OCI-LY1 (cell line): ENCODE results near the gene MED27.

Experiments used
- H2AFZ ChIP-seq: fragments of 200-600 bp; sonication (generic), shearing (Covaris generic); 2 replicates; pipeline ENCODE4 v1.6.0; 2014; ENCODE audit warnings: antibody characterized with exemption, mild to moderate bottlenecking, low read length
- H3F3A ChIP-seq: fragments of 200-600 bp; sonication (generic), shearing (Covaris generic); 2 replicates; pipeline ENCODE4 v1.6.0; 2014; ENCODE audit warnings: mild to moderate bottlenecking, antibody characterized with exemption, low read length, moderate library complexity; ENCODE audit not compliant: insufficient read depth
- H3K27ac ChIP-seq: fragments of 200-600 bp; sonication (generic); 2 replicates; pipeline ENCODE4 v1.5.1; 2014; ENCODE audit warnings: low read length, mixed run types, mild to moderate bottlenecking, low read depth; ENCODE audit not compliant: poor library complexity, severe bottlenecking
- H3K27me3 ChIP-seq: fragments of 200-600 bp; sonication (generic); 2 replicates; pipeline ENCODE4 v1.6.0; 2014; ENCODE audit warnings: antibody characterized with exemption, mild to moderate bottlenecking, low read length, moderate library complexity; ENCODE audit not compliant: insufficient read depth
- H3K36me3 ChIP-seq: fragments of 200-600 bp; sonication (generic); 2 replicates; pipeline ENCODE4 v1.6.1; 2014; ENCODE audit warnings: mild to moderate bottlenecking, antibody characterized with exemption, low read length, moderate library complexity, mixed read lengths; ENCODE audit not compliant: insufficient read depth
- H3K4me1 ChIP-seq: fragments of 200-600 bp; sonication (generic); 2 replicates; pipeline ENCODE4 v1.5.1; 2014; ENCODE audit warnings: mild to moderate bottlenecking, low read length, moderate library complexity; ENCODE audit not compliant: insufficient read depth, severe bottlenecking
- H3K4me2 ChIP-seq: fragments of 200-600 bp; sonication (generic), shearing (Covaris generic); 2 replicates; pipeline ENCODE4 v1.6.1; 2014; ENCODE audit warnings: low read length
- H3K4me3 ChIP-seq: fragments of 200-600 bp; sonication (generic); 2 replicates; pipeline ENCODE4 v1.5.1; 2014; ENCODE audit warnings: low read length, low read depth, mild to moderate bottlenecking, mixed read lengths; ENCODE audit not compliant: poor library complexity, severe bottlenecking
- H3K79me2 ChIP-seq: fragments of 200-600 bp; shearing (Covaris generic); 2 replicates; pipeline ENCODE4 v1.6.1; 2016; ENCODE audit warnings: mixed run types, low read length, mixed read lengths; ENCODE audit not compliant: insufficient read depth
- H3K9ac ChIP-seq: fragments of 200-600 bp; sonication (generic), shearing (Covaris generic); 2 replicates; pipeline ENCODE4 v1.6.1; 2014; ENCODE audit warnings: mild to moderate bottlenecking, low read length, mixed read lengths
- H3K9me2 ChIP-seq: fragments of 200-600 bp; sonication (generic), shearing (Covaris generic); 2 replicates; pipeline ENCODE4 v1.6.1; 2014; ENCODE audit warnings: low read depth, mild to moderate bottlenecking, low read length, mixed read lengths
- H3K9me3 ChIP-seq: fragments of 200-600 bp; shearing (Covaris generic); 2 replicates; pipeline ENCODE4 v1.6.1; 2014; ENCODE audit warnings: low read length, mixed read lengths
- H4K20me1 ChIP-seq: fragments of 200-600 bp; sonication (generic), shearing (Covaris generic); 2 replicates; pipeline ENCODE4 v1.6.0; 2016; ENCODE audit warnings: mild to moderate bottlenecking, low read length; ENCODE audit not compliant: insufficient read depth
- CTCF ChIP-seq: fragments of 200-600 bp; sonication (generic), shearing (Covaris generic); IDR thresholded peaks from 2 replicates; pipeline ENCODE4 v1.5.1; 2017; ENCODE audit warnings: mild to moderate bottlenecking, antibody characterized with exemption, low read length, moderate library complexity, mixed read lengths
- EZH2 ChIP-seq: fragments of 200-600 bp; sonication (generic), shearing (Covaris generic); IDR thresholded peaks from 2 replicates; pipeline ENCODE4 v1.8.0; 2017; ENCODE audit warnings: borderline replicate concordance, mixed run types, mild to moderate bottlenecking, antibody characterized with exemption, low read length, moderate library complexity, mixed read lengths

Gene MED27

DNA sequence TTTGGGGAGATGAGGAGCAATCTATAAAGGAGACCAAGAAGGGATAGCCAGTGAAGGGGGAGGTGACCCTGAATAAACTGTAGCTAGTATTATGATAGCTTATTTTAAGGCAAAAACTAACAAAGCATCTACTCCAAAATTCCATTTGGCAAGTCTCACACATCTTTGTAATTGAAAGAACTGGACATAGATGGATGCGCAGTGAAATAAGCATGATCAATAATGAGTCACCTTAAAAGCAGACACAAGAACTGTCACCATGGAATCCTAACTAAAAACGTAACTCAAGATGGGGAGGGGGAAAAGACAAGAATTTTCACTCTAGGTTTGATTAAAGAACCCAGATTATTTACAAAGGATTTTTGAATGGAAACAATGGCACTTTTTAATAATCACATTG, 164.5 kb downstream of the MED27 start:
- no peak overlapping the region for H3K4me2 ChIP-seq
- H3K4me3 ChIP-seq: no peak overlapping the region
- H2AFZ ChIP-seq: no peak overlapping the region
- H4K20me1 ChIP-seq: no peaks in the 10 kb centered on the region
- no peak overlapping the region for H3K27ac ChIP-seq
- no peaks in the 10 kb centered on the region for H3K79me2 ChIP-seq
- no peaks in the 10 kb centered on the region for H3K9me3 ChIP-seq
- no peaks in the 10 kb centered on the region for H3K36me3 ChIP-seq
- no peaks in the 10 kb centered on the region for H3F3A ChIP-seq
- no peak for TF ChIP-seq CTCF
- TF ChIP-seq EZH2: no peak
- H3K9me2 ChIP-seq: no peaks in the 10 kb centered on the region
- no peaks in the 10 kb centered on the region for H3K27me3 ChIP-seq
- H3K9ac ChIP-seq: no peak overlapping the region
- no peaks in the 10 kb centered on the region for H3K4me1 ChIP-seq

GRCh38 chr9:131912671-131913070, 167.0 kb downstream of the MED27 start:
- Histone ChIP-seq H2AFZ (no peak overlapping the region), H3K27ac (no peak overlapping the region), H3K9ac (no peak overlapping the region), H3K4me2 (no peak overlapping the region), H3K27me3 (no peaks in the 10 kb centered on the region), H3K9me3 (no peaks in the 10 kb centered on the region), H4K20me1 (no peaks in the 10 kb centered on the region), H3F3A (no peaks in the 10 kb centered on the region), H3K36me3 (no peaks in the 10 kb centered on the region), H3K9me2 (no peaks in the 10 kb centered on the region), H3K79me2 (no peaks in the 10 kb centered on the region), H3K4me3 (no peak overlapping the region), H3K4me1 (no peaks in the 10 kb centered on the region)
- TF ChIP-seq CTCF (no peak), EZH2 (no peak)

DNA sequence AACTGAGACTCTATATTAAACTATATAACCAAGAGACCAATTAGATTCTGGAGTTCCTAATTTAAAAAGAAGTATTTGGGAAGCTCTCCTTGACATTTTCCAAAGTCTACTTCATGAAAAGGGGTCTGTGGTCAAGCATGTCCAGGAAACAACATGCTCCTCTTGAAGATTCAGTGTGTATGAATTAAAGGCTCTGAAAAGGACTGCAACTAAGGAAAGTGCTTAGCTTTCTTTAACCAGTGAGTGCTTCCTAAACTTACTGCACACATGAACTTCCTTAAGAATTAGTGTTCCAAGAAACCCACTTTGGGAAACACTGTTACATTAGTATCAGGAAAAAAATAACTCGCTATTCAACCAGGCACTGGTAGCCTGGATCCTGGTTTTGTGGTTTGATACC, 167.6 kb downstream of the MED27 start:
- Histone ChIP-seq H3K79me2 (no peaks in the 10 kb centered on the region), H3K4me1 (no peaks in the 10 kb centered on the region), H3K36me3 (no peaks in the 10 kb centered on the region), H3K9me2 (no peaks in the 10 kb centered on the region), H3K27me3 (no peaks in the 10 kb centered on the region), H3F3A (no peaks in the 10 kb centered on the region), H3K9ac (no peak overlapping the region), H3K9me3 (no peaks in the 10 kb centered on the region), H3K4me3 (no peak overlapping the region), H2AFZ (no peak overlapping the region), H3K27ac (no peak overlapping the region), H4K20me1 (no peaks in the 10 kb centered on the region), H3K4me2 (no peak overlapping the region)
- TF ChIP-seq CTCF (no peak), EZH2 (no peak)
